ENCODE results near the gene SORCS2. TPM values are rescaled to one million over a fixed set of nuclear protein-coding genes. Genes with fewer than 3 reads are reported as not detected.

Gene SORCS2
- total RNA-seq, 1 donor from 2014 or later: 3.1 TPM

GRCh38 chr4:7311205-7311604 lies 118.9 kb downstream of the SORCS2 start:
- H3K9me3 ChIP-seq (ENCODE audit: control insufficient read depth in 3 of 3, low read length in 3 of 3): no peaks in the 10 kb centered on the region
- no peaks in the 10 kb centered on the region for H3K36me3 ChIP-seq (ENCODE audit: control insufficient read depth in 3 of 3, insufficient read depth in 3 of 3, low read length in 3 of 3)
- no peak overlapping the region for H3K4me3 ChIP-seq (ENCODE audit: low read length in 3 of 3)
- H3K27me3 ChIP-seq (ENCODE audit: control insufficient read depth in 3 of 3, insufficient read depth in 3 of 3, low read length in 3 of 3): peaks cover 0 to 14% (median 13%) of the 10 kb centered on the region in 3 donors
- H3K9ac ChIP-seq (ENCODE audit: low read depth in 1 of 3, low read length in 3 of 3): no peak overlapping the region
- no peak overlapping the region for H3K27ac ChIP-seq (ENCODE audit: low read depth, low read length)
- H3K4me1 ChIP-seq (ENCODE audit: control insufficient read depth in 3 of 3, insufficient read depth in 3 of 3, low read length in 3 of 3): peaks cover 3 to 10% (median 3%) of the 10 kb centered on the region in 3 donors

DNA sequence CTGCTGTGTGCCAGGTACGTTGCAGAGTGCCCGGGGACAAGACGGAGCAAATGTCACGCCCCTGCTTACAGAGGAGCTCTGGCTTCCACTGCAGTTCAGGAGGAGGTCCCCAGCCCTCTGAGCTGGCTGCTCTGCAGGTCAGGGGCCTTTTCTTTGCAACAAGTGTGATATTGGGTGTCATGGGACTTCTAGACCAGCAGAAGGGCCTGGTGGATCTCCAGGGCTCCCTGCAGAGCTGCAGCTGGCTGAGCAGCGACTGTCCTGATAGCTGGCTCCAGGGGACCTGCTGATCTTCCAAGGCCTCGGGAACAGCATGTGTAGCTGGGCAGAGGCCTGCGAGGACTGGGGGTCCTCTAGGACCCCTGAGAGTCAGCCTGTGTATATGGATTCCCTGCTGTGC lies 120.4 kb downstream of the SORCS2 start:
- H3K4me1 ChIP-seq (ENCODE audit: control insufficient read depth in 3 of 3, insufficient read depth in 3 of 3, low read length in 3 of 3): peaks cover 3 to 10% (median 3%) of the 10 kb centered on the region in 3 donors
- no peaks in the 10 kb centered on the region for H3K9me3 ChIP-seq (ENCODE audit: control insufficient read depth in 3 of 3, low read length in 3 of 3)
- peaks cover 0 to 6% (median 3%) of the 10 kb centered on the region in 3 donors for H3K27me3 ChIP-seq (ENCODE audit: control insufficient read depth in 3 of 3, insufficient read depth in 3 of 3, low read length in 3 of 3)
- H3K27ac ChIP-seq (ENCODE audit: low read depth, low read length): no peak overlapping the region
- H3K4me3 ChIP-seq (ENCODE audit: low read length in 3 of 3): no peak overlapping the region
- H3K9ac ChIP-seq (ENCODE audit: low read depth in 1 of 3, low read length in 3 of 3): no peak overlapping the region
- no peaks in the 10 kb centered on the region for H3K36me3 ChIP-seq (ENCODE audit: control insufficient read depth in 3 of 3, insufficient read depth in 3 of 3, low read length in 3 of 3)

- Histone ChIP-seq H3K36me3 (ENCODE audit: control insufficient read depth in 3 of 3, insufficient read depth in 3 of 3, low read length in 3 of 3) (no peaks in the 10 kb centered on the region), H3K9me3 (ENCODE audit: control insufficient read depth in 3 of 3, low read length in 3 of 3) (peaks cover 0 to 4% (median 2%) of the 10 kb centered on the region in 3 donors), H3K4me1 (ENCODE audit: control insufficient read depth in 3 of 3, insufficient read depth in 3 of 3, low read length in 3 of 3) (peaks cover 3 to 10% (median 3%) of the 10 kb centered on the region in 3 donors), H3K27me3 (ENCODE audit: control insufficient read depth in 3 of 3, insufficient read depth in 3 of 3, low read length in 3 of 3) (peaks cover 0 to 5% (median 3%) of the 10 kb centered on the region in 3 donors), H3K27ac (ENCODE audit: low read depth, low read length) (no peak overlapping the region), H3K9ac (ENCODE audit: low read depth in 1 of 3, low read length in 3 of 3) (no peak overlapping the region), H3K4me3 (ENCODE audit: low read length in 3 of 3) (no peak overlapping the region)
Measured at GRCh38 chr4:7313347-7313811, 121.0 kb downstream of the SORCS2 start.

DNA sequence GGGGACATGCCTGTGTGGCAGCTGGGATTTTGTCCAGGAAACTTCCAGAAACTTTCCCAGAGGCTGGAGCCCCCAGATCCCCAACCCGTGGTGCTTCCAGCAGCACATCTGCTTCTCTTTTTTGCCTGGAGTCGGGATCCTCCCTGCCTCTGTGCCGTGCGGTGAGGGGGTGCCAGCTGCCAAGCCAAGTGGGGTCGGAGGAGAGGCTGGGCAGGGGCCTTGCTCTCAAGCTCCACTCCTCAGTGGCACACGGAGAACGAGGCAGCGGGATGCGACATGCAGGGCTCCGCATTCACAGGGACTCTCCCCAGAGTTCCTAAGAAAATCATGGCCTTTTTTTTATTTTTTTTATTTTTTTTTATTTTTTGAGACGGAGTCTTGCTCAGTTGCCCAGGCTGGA lies 121.7 kb downstream of the SORCS2 start:
- Histone ChIP-seq H3K36me3 (ENCODE audit: control insufficient read depth in 3 of 3, insufficient read depth in 3 of 3, low read length in 3 of 3) (no peaks in the 10 kb centered on the region), H3K27me3 (ENCODE audit: control insufficient read depth in 3 of 3, insufficient read depth in 3 of 3, low read length in 3 of 3) (peaks cover 0 to 5% (median 3%) of the 10 kb centered on the region in 3 donors), H3K9me3 (ENCODE audit: control insufficient read depth in 3 of 3, low read length in 3 of 3) (peaks cover 0 to 5% (median 3%) of the 10 kb centered on the region in 3 donors), H3K9ac (ENCODE audit: low read depth in 1 of 3, low read length in 3 of 3) (no peak overlapping the region), H3K4me1 (ENCODE audit: control insufficient read depth in 3 of 3, insufficient read depth in 3 of 3, low read length in 3 of 3) (peaks cover 3 to 10% (median 3%) of the 10 kb centered on the region in 3 donors), H3K4me3 (ENCODE audit: low read length in 3 of 3) (no peak overlapping the region), H3K27ac (ENCODE audit: low read depth, low read length) (no peak overlapping the region)

DNA sequence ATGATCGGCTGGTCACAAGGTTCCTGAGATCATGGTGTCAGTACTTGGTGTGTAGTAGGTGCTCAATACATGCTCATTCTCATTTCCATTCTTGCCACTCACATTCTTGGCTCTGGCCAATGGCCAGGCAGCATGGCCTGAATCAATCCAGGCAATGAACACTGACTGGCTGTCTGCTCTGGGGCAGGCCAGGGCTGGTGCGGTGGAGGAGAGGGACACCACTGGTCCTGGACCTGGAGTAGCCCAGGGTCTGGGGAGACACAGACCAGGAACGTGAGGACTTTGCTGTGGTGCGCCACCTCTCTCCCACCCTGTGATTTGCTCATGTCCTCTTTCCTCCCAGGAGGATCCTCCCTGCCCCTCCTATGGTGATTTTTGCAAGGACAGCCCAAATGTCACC lies 122.9 kb downstream of the SORCS2 start:
- H3K27ac ChIP-seq (ENCODE audit: low read depth, low read length): no peak overlapping the region
- H3K27me3 ChIP-seq (ENCODE audit: control insufficient read depth in 3 of 3, insufficient read depth in 3 of 3, low read length in 3 of 3): peaks cover 0 to 5% (median 3%) of the 10 kb centered on the region in 3 donors
- H3K4me1 ChIP-seq (ENCODE audit: control insufficient read depth in 3 of 3, insufficient read depth in 3 of 3, low read length in 3 of 3): no peaks in the 10 kb centered on the region
- no peak overlapping the region for H3K4me3 ChIP-seq (ENCODE audit: low read length in 3 of 3)
- H3K36me3 ChIP-seq (ENCODE audit: control insufficient read depth in 3 of 3, insufficient read depth in 3 of 3, low read length in 3 of 3): no peaks in the 10 kb centered on the region
- H3K9me3 ChIP-seq (ENCODE audit: control insufficient read depth in 3 of 3, low read length in 3 of 3): peaks cover 0 to 5% (median 3%) of the 10 kb centered on the region in 3 donors
- H3K9ac ChIP-seq (ENCODE audit: low read depth in 1 of 3, low read length in 3 of 3): no peak overlapping the region

- Histone ChIP-seq H3K27me3 (ENCODE audit: control insufficient read depth in 3 of 3, insufficient read depth in 3 of 3, low read length in 3 of 3) (peaks cover 0 to 5% (median 3%) of the 10 kb centered on the region in 3 donors), H3K4me3 (ENCODE audit: low read length in 3 of 3) (no peak overlapping the region), H3K9me3 (ENCODE audit: control insufficient read depth in 3 of 3, low read length in 3 of 3) (peaks cover 0 to 5% (median 3%) of the 10 kb centered on the region in 3 donors), H3K36me3 (ENCODE audit: control insufficient read depth in 3 of 3, insufficient read depth in 3 of 3, low read length in 3 of 3) (no peaks in the 10 kb centered on the region), H3K27ac (ENCODE audit: low read depth, low read length) (no peak overlapping the region), H3K4me1 (ENCODE audit: control insufficient read depth in 3 of 3, insufficient read depth in 3 of 3, low read length in 3 of 3) (no peaks in the 10 kb centered on the region), H3K9ac (ENCODE audit: low read depth in 1 of 3, low read length in 3 of 3) (no peak overlapping the region)
Measured at GRCh38 chr4:7315935-7316334, 123.6 kb downstream of the SORCS2 start.

- Histone ChIP-seq H3K9me3 (ENCODE audit: control insufficient read depth in 3 of 3, low read length in 3 of 3) (peaks cover 0 to 5% (median 3%) of the 10 kb centered on the region in 3 donors), H3K4me3 (ENCODE audit: low read length in 3 of 3) (no peak overlapping the region), H3K9ac (ENCODE audit: low read depth in 1 of 3, low read length in 3 of 3) (no peak overlapping the region), H3K27me3 (ENCODE audit: control insufficient read depth in 3 of 3, insufficient read depth in 3 of 3, low read length in 3 of 3) (peaks cover 0 to 4% (median 0%) of the 10 kb centered on the region in 3 donors), H3K27ac (ENCODE audit: low read depth, low read length) (no peak overlapping the region), H3K36me3 (ENCODE audit: control insufficient read depth in 3 of 3, insufficient read depth in 3 of 3, low read length in 3 of 3) (no peaks in the 10 kb centered on the region), H3K4me1 (ENCODE audit: control insufficient read depth in 3 of 3, insufficient read depth in 3 of 3, low read length in 3 of 3) (no peaks in the 10 kb centered on the region)
Measured at GRCh38 chr4:7319024-7319423, 126.7 kb downstream of the SORCS2 start.

DNA sequence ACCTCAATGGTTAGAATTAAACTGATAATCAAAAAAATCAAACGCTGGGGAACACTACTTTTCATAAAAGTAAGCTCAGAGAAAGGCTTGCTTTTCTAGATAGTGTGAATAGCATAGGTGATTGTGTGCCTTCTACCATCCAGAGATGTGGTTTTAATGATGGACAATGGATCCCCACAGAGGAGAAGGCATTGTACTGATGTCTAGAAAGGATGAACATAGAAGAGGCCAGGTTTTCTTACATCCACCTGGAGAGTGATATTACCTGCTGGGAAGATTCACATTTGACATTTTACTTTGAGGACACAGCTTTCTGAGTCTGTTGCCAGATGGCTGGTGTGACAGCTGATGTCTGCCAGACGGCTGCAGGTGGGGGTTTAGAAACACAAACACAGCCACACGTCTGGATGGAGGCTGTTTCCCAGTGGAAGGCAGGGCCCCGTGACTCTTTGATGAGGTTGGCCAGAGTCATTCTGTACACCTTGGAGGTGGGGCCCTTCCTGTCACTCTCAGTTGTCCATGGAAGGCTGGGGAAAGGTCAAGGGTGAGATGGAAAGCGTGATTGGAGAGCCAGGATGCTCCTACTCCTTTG lies 128.0 kb downstream of the SORCS2 start:
- Histone ChIP-seq H3K27me3 (ENCODE audit: control insufficient read depth in 3 of 3, insufficient read depth in 3 of 3, low read length in 3 of 3) (peaks cover 0 to 4% (median 0%) of the 10 kb centered on the region in 3 donors), H3K9me3 (ENCODE audit: control insufficient read depth in 3 of 3, low read length in 3 of 3) (peaks cover 0 to 5% (median 3%) of the 10 kb centered on the region in 3 donors), H3K27ac (ENCODE audit: low read depth, low read length) (no peak overlapping the region), H3K4me3 (ENCODE audit: low read length in 3 of 3) (no peak overlapping the region), H3K36me3 (ENCODE audit: control insufficient read depth in 3 of 3, insufficient read depth in 3 of 3, low read length in 3 of 3) (no peaks in the 10 kb centered on the region), H3K9ac (ENCODE audit: low read depth in 1 of 3, low read length in 3 of 3) (no peak overlapping the region), H3K4me1 (ENCODE audit: control insufficient read depth in 3 of 3, insufficient read depth in 3 of 3, low read length in 3 of 3) (no peaks in the 10 kb centered on the region)

DNA sequence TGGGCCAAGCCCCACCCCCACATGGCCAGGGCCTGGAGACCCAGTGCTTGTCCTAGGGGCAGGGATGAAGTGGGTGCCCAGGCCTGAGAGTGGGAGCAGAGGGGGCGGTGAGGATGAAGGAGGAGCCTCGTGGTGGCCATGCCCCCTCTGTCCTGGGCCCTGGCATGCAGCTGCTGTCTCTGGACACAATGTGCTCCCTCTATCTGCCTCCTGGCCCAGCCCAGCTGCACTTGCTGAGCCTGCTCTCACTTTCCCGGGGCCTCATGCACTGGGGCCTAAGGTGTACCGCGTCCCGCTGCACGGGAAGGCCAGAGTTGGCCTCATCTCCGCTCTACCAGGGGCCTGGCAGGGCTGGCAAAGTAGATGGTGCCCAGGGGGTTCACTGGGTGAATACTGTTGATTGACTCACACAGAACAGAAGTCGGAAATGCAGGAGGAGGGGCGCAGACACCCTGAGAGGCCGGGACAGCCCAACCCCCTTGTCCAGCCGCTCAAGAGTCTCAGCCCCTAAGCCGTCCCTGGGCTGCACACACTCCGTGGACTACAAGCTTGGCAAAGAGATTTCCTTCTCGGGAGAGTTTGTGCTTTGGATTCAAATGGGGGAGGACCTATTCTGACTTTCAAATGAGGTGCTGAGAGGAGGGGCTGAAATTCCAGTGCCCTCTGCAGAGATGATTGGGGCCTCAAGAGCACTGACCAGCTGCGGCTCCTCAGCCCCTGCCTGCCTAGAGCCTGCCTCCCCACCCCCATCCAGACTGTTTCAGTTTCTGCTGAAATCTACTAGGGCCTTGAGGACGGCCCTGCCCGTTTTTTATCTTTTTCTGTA lies 130.0 kb downstream of the SORCS2 start:
- Histone ChIP-seq H3K4me3 (ENCODE audit: low read length in 3 of 3) (no peak overlapping the region), H3K27me3 (ENCODE audit: control insufficient read depth in 3 of 3, insufficient read depth in 3 of 3, low read length in 3 of 3) (peaks cover 0 to 11% (median 9%) of the 10 kb centered on the region in 3 donors), H3K9ac (ENCODE audit: low read depth in 1 of 3, low read length in 3 of 3) (no peak overlapping the region), H3K36me3 (ENCODE audit: control insufficient read depth in 3 of 3, insufficient read depth in 3 of 3, low read length in 3 of 3) (no peaks in the 10 kb centered on the region), H3K27ac (ENCODE audit: low read depth, low read length) (no peak overlapping the region), H3K9me3 (ENCODE audit: control insufficient read depth in 3 of 3, low read length in 3 of 3) (peaks cover 0 to 5% (median 3%) of the 10 kb centered on the region in 3 donors), H3K4me1 (ENCODE audit: control insufficient read depth in 3 of 3, insufficient read depth in 3 of 3, low read length in 3 of 3) (no peaks in the 10 kb centered on the region)

- Histone ChIP-seq H3K4me1 (ENCODE audit: control insufficient read depth in 3 of 3, insufficient read depth in 3 of 3, low read length in 3 of 3) (peaks cover 0 to under 1% (median 0%) of the 10 kb centered on the region in 3 donors), H3K4me3 (ENCODE audit: low read length in 3 of 3) (no peak overlapping the region), H3K9ac (ENCODE audit: low read depth in 1 of 3, low read length in 3 of 3) (no peak overlapping the region), H3K36me3 (ENCODE audit: control insufficient read depth in 3 of 3, insufficient read depth in 3 of 3, low read length in 3 of 3) (no peaks in the 10 kb centered on the region), H3K9me3 (ENCODE audit: control insufficient read depth in 3 of 3, low read length in 3 of 3) (peaks cover 0 to under 1% (median under 1%) of the 10 kb centered on the region in 3 donors), H3K27ac (ENCODE audit: low read depth, low read length) (no peak overlapping the region), H3K27me3 (ENCODE audit: control insufficient read depth in 3 of 3, insufficient read depth in 3 of 3, low read length in 3 of 3) (peaks cover 0 to 12% (median 11%) of the 10 kb centered on the region in 3 donors)
Measured at GRCh38 chr4:7323461-7323871, 131.1 kb downstream of the SORCS2 start.

Data from skeletal muscle tissue (tissue), 4 donors.